SKM-1 (cell line): ENCODE measurements around the gene P4HB.

Experiments used
- DNase-seq: peaks from one replicate; lab custom pipeline; 2025; ENCODE audit not compliant: unreplicated experiment; lab: John Stamatoyannopoulos, UW

Gene P4HB

DNA sequence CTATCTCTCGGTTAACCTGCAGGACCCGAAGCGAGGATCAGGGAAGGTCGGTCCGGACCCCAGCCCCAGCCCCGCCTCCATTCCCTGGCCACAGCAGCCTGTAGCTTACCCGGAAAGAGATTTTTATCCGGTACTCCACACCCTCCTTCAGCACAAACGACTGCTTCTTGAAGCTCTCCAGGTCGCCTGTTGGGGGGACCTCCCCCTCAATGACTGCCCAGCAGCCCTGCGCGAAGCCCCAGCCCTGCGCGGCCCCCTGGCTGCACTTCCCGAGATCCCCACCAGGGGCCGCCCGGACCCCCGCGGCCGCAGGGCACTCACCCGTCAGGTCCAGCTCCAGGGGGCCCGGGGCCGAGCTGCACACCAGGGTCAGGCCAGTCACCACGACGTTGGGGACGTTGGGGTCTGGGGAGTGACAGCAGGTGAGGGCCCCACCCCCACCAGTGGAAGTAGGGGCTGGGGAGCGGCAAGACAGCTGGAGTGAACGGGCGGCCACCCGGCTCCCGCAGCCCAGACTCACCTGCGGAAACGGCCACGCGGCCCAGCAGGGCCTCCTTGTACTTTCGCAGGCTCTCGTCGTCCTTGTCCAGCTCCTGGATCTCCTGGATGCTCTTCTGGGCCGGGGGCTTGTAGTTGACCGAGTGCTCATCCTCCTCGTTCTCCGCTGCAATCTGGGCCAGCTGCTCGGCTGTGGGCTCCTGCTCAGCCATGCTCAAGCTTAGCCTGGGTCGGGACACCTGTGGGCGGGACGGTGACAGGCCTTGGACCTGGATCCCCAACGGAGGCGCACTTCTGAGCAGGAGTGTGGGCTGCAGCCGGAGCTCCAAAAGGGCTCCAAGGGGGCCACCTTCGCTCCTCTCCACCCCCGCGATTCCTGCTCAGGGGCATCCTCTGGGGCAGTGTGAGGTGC is 9.1 kb upstream of the P4HB start:
- no peak for DNase-seq

DNA sequence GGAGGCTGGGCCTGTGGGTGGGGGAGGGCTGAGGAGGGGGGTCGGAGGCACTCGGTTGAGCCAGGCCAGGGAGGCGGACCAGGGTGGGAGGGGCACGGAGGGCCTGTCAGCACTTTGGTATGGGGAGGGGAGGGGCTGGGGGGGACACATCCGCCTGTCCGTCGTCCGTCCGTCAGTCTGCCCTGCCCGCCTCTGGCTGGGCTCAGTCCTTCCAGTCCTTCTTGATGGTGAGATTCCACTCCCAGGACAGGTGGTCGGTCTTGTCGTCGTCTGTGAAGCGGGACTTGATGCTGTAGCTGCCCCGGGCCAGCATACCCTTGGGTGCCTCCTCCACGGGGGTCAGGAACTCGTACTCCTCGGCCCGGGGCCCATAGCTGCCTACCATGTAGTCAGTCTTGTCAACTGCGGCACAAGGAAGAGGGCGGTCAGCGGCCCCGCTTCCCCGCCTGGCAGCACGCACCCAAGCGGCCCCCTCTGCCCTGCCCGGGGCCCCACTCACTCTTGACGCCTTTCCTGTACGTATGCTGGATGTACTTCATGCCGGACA is 8.4 kb upstream of the P4HB start:
- DNase-seq, result no peak

DNA sequence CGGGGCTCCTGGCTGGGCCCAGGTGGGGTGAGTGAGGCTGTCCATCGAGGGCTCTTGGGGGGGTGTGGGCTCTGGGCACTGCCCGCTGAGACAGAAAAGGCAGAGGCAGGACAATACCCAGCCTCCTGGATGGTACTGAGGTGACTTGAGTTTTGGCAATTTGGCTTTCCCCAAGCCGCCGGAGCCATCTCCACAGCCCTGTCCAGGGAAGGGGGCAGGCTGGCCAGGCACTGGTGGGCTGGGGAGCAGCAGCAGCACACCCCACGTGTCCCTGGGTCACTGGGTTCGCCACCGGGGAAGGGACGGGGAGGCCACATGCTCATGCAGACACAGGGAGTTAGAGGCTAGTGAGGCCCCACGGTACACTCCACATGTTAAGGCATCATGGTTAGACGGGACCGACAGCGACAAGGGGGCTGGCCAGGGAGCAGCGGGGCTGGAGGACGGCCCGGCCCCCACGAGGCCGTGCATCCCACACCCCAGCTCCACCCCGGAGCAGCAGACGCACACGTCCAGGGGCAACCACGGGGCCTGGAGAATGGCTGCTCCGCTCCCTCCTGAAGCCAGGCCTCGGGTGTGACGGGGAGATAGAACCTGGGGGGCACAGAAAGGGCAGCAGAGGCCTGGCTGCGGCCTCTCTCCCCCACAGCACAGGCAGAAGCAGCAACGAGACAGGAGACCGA is 7.8 kb upstream of the P4HB start:
- DNase-seq, result no peak

DNA sequence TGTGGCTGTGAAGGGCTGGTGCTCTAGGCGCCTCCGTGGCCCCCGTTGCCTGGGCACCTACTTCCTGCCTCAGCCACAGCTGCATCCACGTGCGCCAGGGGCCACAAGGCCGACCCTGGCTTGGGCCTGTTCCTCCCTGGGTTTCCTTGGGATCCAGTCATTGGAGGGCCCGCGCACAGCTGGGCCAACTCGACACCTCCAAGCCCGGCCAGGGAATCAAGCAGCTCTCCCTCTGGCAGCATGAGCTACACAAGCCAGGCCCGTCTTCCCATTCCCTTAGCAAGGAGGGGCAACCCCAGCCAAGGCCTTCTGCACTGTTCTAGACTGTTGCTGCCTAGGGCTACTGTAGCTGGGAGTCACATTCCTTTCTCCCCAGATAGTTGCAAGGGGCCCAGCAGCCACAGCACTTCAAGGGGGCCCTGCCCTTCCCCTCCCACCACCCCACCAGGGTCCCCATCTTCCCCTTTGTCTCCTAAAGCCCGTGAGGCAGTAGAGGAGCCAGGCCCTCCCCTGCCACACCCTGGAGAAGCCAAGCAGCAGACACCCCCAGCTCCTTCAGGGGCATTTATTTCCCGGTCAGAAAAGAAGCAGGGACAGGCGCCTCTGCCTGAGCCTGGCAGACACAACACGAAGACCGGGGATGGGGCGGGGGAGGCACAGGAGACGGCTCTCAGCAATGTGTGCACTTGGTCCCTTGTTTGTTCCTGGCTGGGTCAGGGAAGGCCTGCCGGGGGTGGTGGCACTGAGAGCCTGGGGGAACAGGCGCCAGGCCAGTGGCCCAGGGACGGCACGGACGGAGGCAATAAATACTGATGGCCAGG is 7.0 kb upstream of the P4HB start:
- DNase-seq, result no peak

DNA sequence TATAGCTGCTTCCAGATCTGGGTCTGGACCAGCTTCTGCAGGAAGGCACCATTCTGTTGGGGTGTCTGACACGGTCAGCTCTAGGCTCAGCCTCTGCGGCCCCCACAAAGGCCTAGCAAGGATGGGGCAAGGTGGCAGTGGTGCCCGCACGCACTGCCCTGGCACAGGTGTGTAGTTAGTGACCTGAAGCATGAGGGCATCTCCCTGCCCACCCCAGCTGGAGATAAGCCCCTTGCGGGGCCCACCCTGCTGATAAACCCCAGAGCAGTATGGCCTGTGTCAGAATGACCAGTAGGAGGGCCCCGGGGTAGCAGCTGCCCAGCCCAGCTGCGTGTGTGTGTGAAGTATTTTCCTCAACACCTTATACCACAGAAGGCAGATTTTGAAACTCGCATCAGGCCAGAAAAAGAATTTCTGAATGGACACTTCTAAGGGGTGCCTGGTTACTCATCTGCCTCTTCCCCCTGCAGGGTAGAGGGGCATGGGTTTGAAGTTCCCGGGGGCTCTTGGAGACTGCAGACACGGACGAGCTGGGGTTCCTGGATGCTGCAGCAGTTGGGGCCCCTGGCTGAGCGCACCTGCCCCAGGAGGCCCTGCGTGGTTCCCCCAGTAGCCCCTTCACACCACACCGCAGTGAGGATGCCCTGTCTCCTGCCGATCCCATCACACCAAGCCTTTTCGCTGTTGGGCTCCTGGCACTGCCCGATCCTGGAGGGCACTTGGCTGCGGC is 6.3 kb upstream of the P4HB start:
- no peak for DNase-seq

DNA sequence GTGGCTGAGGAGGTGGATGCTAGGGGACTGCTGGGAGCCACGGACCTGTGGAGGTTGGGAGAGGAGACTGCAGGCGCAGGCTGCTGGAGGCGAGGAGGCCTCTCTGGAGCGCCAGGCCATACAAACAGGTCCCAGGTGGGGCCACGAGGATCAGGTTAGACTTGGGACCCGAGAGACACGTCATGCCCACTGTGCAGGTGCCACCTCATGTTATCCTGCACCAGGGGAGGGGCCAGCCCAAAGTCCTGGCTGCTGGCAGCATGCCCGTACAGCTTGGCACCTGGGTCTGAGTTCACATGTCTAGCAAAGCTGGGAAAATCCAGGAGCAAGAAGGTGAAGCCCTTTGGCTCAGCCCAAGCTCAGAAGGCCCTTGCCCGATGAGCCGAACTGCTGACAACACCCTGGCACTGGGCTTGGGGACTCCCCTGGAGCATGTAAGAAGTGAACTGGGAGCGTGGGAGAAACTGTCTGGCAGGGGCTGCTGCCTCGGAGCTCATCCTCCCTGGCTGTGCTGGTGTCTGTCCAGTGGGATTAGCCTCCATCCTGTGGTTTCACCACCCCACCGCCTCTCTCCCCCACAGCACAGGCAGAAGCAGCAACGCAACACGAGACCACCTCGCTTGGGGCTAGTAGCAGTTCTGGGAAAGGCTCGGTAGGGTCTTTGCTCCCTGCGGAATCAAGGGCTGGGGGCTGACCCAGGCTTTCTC is 5.6 kb upstream of the P4HB start:
- DNase-seq, result no peak

DNA sequence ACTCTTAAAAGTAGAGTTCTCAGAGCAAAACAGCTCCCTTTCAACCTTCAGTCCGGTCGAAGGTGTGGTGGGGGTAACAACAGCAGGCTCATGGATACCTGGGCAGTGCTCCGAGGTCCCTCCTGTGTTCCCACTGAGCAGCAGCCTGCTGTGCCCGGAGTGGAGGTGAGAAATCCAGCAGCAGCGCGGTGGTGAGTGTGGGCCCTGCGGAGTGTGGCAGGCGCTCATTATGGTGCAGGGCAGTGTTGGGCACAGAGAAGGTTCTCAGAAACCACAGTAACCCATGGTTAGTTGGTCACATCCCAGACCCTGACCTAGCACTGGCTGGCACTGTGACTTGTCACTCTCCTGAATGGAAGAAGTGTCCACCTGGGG is 5.0 kb upstream of the P4HB start:
- DNase-seq, result no peak

DNA sequence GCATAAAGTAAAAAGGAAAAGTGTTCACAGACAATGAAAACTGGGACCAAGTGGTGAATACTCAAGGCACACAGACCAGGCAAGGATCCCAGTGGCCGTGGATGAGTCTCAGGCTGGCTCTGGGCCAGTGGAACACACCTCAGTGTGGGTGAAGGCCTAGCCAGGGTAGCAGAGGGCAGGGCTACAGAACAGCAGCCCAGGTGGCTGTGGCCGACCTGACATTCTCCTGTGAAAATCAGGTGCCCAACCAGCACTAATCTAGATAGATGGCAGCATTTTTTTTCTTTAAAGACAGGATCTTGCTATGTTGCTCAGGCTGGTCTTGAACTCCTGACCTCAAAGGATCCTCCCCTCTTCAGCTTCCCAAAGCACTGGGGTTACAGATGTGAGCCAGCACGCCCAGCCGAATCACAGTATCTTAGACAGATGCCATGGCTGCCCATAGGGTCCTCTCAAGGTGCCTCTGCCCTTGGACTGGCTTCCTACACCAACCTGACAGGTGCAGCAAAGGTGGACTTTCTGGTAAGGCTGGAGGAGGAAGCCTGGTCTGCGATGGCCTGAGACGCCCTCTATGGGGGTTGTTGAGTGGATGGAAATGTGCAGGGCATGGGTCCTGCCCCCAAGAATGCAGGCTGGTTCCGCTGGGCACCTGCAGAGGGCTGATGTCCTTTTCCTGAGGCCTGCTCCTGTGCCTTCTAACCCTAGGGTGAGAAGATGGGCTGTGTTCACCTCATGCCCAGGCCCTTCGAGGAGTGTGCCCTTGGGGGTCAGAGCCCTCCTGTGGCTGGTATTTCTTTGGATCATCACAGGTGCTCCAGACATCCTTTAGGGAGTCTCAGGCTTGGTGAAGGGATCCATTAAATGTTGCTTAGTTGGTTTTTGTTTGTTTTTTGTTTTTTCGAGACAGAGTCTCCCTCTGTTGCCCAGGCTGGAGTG is 3.8 kb upstream of the P4HB start:
- DNase-seq, result no peak

DNA sequence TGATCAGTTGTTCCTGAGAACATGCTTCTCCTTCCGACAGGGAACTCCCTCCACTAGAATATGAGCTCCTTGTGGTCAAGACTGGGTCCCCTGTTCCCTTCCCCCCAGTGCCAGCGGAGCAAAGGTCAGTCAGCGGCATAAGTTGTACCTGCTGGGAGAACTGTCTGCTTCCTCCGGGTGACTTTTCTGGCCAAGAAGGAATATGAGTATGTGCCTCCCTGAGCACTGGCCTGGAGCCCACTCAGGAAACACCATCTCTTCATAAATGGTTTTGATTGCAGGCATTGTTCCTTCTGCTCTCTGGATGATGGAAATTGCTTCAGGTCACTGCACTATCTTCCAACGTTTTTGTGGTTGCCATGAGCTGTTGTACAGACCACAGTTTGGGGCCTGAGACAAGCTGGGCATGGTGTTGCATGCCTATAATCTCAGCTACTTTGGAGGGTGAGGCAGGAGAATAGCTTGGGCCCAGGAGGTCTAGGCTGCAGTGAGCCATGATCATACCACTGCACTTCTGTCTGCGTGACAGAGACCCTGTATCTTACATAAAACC is 2.9 kb upstream of the P4HB start:
- DNase-seq, result no peak

DNA sequence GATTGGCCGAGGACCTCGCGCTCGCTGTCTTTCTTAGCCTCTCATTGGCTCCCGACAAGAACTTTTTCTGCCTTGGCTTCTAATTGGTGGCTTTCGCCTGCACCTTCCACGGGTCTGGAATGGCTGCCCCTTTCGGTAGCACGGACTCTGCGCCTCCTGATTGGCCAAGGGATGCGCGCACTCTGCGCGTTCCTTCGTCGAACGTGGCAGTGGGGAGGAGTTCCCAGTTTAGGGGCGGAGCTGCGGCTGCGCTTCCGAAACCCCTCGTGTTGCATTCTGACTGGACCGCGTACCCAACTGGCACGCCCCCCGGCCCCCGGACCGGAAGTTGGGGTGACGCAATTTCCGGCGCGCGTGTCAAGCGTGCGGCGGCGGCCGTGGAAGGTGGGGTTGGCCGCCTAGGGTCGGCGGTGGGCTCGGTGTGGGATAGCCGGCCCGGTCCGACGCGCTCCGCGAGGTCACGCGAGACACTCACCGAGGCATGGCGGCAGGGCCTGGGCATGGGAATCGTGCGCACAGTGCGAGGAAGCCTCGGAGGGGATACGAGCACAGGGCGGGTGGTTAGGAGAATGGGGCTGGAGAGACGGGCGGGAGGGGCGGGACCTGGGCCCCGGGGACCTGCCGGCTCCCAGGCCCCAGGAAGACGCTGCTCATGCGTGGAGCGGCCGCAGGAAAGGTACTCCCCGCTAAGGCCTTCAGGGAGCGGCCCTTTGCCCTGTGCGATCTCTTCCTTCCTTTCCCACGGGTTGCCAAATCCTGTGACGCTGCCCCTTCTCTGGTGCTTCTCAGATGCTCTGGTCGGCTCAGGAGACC is 627 bp upstream of the P4HB start:
- DNase-seq, result peak; percentile 99

DNA sequence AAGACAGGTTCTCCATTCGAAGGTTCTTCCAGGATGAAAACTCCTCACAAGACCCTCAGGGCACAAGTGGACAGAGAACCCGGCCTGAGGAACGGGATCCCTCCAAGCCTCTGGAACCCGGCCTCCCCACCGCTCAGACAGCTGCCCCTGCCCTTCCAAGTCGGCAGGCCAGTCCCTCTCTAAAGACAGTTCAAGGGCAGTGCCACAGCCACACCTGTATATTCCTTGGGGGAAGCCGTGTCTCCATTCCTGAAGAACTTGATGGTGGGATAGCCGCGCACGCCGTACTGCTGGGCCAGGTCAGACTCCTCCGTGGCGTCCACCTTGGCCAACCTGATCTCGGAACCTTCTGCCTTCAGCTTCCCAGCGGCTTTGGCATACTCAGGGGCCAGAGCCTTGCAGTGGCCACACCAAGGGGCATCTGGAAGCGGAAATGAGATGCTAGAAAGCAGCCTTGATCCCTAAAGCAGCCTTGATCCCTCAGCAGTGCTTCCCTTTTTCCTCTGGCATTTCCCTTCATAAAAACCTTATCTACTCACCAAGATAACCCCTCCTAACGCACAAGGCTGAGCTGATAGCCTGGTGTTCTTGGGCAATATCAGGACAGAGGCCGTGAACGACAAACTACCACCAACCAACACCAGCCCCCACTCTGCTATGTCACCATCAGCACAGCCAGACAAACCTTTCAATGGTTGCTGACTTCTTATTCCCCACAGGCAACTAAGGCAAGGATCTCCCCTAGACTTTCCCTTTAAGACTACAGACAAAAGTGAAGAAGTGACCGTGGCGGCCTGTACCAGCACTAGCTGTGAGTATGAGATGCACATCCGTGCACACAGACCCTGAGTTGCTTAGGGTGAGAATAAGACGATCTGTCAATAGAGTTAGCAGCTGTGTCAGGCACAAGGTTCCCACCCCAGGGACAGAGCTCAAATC is 1.1 kb downstream of the P4HB start:
- no peak for DNase-seq

DNA sequence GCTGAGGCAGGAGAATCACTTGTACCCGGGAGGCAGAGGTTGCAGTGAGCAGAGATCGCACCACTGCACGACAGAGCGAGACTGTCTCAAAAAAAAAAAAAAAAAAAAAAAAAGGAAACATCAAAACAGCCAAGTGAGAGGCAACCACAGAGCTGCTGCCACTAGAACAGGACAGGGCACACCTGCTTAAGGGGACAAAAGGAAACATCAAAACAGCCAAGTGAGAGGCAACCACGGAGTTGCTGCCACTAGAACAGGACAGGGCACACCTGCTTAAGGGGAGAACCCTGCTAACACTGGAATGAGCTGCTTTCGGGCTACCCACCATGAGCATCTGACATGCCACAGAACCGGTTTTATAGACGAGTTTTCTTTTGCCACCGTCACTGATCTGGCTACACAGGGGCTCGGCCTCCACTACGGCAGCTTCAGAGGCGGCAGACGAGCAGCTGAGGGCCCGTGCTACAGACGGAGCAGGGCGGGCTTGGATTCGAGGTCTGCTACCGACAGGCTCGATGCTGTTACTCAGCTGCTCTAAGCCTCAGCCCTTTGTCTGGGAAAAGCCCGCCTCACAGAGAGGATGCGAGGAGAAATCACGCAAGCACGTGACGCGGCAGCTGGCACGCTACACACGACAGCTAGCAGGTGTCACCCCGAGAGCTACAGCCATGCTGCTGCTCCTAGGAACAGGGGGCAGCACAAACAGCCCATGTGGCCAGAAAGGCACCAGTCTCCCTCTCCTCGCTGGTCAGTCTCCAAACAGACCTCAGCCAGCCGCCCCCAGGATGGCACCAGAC is 2.0 kb downstream of the P4HB start:
- DNase-seq, result no peak

DNA sequence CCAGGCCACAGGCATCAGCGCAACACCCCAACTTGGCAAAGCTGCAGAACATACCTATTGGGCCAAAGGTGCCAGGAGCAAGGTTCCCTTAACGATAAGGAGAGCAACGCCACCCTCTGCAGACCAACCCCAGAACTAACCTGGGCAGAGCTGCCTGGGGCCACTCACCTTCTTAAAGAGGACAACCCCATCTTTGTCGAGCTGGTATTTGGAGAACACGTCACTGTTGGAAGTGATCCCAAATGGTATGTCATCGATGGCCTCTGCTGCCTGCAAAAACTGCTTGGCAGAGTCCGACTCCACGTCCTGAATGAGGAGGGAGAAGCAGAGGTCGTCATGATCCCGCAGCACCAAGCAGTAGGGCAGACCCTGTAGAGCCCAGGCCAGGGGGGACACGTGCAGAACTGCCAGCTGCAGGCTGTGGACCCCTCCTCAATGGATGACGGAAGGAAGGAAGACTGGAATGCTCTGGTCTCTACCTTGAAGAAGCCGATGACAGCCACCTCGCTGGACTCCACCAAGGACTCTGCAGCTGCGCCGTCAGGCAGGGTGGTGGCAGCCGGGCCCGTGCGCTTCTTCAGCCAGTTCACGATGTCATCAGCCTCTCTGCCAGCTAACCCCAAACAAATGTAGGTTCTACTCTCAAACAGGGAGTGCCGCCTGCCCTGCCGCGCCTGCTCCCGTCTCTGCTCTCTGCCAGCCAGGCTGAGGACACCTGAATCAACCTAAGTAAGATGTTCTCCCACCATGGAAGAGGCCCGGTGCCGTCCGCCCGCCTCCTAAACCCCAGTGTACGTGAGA is 5.2 kb downstream of the P4HB start:
- DNase-seq, result no peak

DNA sequence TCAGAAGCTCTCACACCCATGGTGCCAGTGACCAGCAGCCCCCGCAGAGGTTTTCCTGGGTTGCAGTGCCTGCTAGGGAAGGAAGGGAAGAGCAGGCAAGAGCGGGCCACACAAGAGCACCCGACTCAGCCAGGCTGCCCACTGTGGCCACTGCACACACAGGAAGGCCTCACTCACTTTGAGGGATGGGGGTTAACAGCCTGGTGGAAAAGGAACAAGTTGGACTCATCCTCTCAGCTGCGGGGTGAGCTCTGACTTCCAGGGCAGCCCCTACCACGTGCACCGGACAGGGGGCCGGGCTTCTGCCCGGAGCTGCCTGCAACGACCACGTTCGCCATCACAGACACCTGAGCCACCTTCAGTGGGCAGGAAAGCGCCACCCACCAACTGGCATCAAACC is 8.1 kb downstream of the P4HB start:
- DNase-seq, result no peak

DNA sequence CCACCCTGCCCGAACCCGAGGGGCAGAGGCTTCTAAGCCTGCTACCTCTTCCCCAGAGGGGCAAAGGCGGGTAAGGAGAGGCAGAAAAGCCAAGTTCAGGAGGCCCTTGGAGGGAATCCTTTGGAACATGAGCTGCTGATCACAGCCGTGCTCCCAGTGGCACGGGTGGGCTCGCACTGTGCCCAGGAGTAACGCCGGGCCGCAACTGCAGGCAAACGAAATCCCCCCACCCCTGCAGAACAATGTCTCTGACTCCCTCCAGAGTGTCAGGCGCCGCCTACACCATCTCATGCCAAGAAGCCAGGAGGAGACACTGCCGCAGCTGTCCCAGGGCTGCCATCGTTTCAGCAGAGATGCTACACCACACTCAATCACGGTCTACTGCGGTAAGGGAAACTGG is 8.9 kb downstream of the P4HB start:
- DNase-seq, result no peak
